GM12878 (cell line): Measurements from ENCODE around the gene CCIN. TPM values are rescaled to one million over a fixed set of nuclear protein-coding genes. Genes with fewer than 3 reads are reported as not detected.

Experiments used
- IRF4 ChIP-seq: IDR thresholded peaks from 2 replicates; pipeline ENCODE4 v1.6.1; 2011; ENCODE audit warnings: low read depth, low read length
- JUNB ChIP-seq: IDR thresholded peaks from 2 replicates; pipeline ENCODE4 v1.6.1; 2016; ENCODE audit warnings: antibody characterized with exemption, mild to moderate bottlenecking
- SMC3 ChIP-seq: IDR thresholded peaks from 2 replicates; pipeline ENCODE4 v1.6.1; 2011; ENCODE audit warnings: low read length, improper control_type of control experiment, borderline replicate concordance
- polyA plus RNA-seq, 11 experiments: library from polyadenylated mRNA; depleted of rRNA in 4 of 11; unstranded in 6 of 11; stranded (reverse) in 5 of 11; fragments of >200 nt; fragmentation: Nextera tagmentation in 4 of 11; fragmentation: Illumina TruSeq in 1 of 11; extraction: Ambion mirVana in 4 of 11; extraction: Trizol in 1 of 11; gene quantifications; 1 replicate in 1 of 11; 2 replicates in 10 of 11; pipeline versions ENCODE4 v1.2.1 to v1.2.3, GENCODE V29; 2011 to 2016; ENCODE audit warnings: inconsistent platforms in 2 of 11, missing spikeins in 2 of 11, low read depth in 1 of 11
- total RNA-seq, 4 experiments: library from RNA; depleted of rRNA in 3 of 4; stranded (reverse); fragments of >200 nt in 3 of 4; fragmentation: Illumina TruSeq in 1 of 4; extraction: Trizol in 1 of 4; gene quantifications; 2 replicates each; pipeline versions ENCODE4 v1.2.1 to v1.2.3, GENCODE V29; 2013 to 2021
- TF ChIP-seq, protein P1 (sequence below): fragments of 450-650 bp; IDR thresholded peaks from 2 replicates; pipeline ENCODE4 v1.6.1; 2017; ENCODE audit warnings: antibody characterized with exemption, mild to moderate bottlenecking, moderate library complexity
- TF ChIP-seq, protein P2 (sequence below): fragments of 450-650 bp; IDR thresholded peaks from 2 replicates; pipeline ENCODE4 v1.6.1; 2017; ENCODE audit warnings: mild to moderate bottlenecking, low read depth, inconsistent platforms; ENCODE audit not compliant: poor library complexity, severe bottlenecking
- TF ChIP-seq, protein P3 (sequence below): fragments of 150-350 bp; IDR thresholded peaks from 2 replicates; pipeline ENCODE4 v1.6.1; 2016; ENCODE audit warnings: low read depth, low read length
- TF ChIP-seq, protein P4 (sequence below): fragments of 150-350 bp; IDR thresholded peaks from 2 replicates; pipeline ENCODE4 v1.6.1; 2014; ENCODE audit warnings: mild to moderate bottlenecking, low read depth, low read length

The CCIN gene
- total and polyA plus RNA-seq, 10 of the 15 experiments (the other 5 are each of a cell fraction or from before 2014, with no cell fraction given) = not detected

DNA sequence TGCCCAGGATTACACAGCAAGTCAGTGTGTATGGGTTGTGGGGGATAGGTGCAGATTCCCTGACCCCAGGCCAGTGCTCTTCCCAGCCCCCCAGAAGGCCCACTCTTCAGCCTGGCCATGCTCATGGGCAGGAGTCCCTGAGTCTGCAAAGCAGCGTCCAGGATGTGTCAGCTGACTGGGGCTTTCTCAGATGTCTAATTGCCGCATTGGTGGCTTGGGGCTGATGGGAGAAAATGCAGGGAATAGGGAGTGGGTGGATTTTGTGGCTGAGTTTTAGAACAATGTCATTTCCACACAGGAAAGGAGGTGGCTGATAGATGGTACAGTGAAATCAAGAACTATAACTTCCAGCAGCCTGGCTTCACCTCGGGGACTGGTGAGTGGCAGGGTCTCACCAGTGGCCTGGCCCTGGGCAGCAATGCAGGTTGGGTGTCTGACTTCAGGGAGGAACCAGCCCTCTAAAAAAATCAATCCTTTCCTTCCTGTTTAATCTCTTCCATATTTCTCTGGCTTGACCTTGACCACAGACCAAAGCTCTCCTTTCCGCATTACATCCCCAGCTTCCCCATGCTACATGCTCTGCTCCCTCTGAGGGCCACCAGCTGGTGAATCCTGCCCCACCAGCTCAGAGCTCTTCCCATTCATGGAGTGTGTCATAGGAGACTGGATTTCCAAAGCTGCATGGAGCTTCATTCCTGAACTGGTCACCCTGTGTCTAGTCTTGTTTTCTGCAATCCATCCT is 18.4 kb upstream of the CCIN start (continued):
- TF ChIP-seq, protein P1, sequence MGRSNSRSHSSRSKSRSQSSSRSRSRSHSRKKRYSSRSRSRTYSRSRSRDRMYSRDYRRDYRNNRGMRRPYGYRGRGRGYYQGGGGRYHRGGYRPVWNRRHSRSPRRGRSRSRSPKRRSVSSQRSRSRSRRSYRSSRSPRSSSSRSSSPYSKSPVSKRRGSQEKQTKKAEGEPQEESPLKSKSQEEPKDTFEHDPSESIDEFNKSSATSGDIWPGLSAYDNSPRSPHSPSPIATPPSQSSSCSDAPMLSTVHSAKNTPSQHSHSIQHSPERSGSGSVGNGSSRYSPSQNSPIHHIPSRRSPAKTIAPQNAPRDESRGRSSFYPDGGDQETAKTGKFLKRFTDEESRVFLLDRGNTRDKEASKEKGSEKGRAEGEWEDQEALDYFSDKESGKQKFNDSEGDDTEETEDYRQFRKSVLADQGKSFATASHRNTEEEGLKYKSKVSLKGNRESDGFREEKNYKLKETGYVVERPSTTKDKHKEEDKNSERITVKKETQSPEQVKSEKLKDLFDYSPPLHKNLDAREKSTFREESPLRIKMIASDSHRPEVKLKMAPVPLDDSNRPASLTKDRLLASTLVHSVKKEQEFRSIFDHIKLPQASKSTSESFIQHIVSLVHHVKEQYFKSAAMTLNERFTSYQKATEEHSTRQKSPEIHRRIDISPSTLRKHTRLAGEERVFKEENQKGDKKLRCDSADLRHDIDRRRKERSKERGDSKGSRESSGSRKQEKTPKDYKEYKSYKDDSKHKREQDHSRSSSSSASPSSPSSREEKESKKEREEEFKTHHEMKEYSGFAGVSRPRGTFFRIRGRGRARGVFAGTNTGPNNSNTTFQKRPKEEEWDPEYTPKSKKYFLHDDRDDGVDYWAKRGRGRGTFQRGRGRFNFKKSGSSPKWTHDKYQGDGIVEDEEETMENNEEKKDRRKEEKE = no peak
- TF ChIP-seq IRF4 (no peak), SMC3 (no peak), JUNB (no peak)
- TF ChIP-seq, protein P2, sequence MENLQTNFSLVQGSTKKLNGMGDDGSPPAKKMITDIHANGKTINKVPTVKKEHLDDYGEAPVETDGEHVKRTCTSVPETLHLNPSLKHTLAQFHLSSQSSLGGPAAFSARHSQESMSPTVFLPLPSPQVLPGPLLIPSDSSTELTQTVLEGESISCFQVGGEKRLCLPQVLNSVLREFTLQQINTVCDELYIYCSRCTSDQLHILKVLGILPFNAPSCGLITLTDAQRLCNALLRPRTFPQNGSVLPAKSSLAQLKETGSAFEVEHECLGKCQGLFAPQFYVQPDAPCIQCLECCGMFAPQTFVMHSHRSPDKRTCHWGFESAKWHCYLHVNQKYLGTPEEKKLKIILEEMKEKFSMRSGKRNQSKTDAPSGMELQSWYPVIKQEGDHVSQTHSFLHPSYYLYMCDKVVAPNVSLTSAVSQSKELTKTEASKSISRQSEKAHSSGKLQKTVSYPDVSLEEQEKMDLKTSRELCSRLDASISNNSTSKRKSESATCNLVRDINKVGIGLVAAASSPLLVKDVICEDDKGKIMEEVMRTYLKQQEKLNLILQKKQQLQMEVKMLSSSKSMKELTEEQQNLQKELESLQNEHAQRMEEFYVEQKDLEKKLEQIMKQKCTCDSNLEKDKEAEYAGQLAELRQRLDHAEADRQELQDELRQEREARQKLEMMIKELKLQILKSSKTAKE = no peak
- TF ChIP-seq, protein P3, sequence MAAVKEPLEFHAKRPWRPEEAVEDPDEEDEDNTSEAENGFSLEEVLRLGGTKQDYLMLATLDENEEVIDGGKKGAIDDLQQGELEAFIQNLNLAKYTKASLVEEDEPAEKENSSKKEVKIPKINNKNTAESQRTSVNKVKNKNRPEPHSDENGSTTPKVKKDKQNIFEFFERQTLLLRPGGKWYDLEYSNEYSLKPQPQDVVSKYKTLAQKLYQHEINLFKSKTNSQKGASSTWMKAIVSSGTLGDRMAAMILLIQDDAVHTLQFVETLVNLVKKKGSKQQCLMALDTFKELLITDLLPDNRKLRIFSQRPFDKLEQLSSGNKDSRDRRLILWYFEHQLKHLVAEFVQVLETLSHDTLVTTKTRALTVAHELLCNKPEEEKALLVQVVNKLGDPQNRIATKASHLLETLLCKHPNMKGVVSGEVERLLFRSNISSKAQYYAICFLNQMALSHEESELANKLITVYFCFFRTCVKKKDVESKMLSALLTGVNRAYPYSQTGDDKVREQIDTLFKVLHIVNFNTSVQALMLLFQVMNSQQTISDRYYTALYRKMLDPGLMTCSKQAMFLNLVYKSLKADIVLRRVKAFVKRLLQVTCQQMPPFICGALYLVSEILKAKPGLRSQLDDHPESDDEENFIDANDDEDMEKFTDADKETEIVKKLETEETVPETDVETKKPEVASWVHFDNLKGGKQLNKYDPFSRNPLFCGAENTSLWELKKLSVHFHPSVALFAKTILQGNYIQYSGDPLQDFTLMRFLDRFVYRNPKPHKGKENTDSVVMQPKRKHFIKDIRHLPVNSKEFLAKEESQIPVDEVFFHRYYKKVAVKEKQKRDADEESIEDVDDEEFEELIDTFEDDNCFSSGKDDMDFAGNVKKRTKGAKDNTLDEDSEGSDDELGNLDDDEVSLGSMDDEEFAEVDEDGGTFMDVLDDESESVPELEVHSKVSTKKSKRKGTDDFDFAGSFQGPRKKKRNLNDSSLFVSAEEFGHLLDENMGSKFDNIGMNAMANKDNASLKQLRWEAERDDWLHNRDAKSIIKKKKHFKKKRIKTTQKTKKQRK = no peak
- TF ChIP-seq, protein P4, sequence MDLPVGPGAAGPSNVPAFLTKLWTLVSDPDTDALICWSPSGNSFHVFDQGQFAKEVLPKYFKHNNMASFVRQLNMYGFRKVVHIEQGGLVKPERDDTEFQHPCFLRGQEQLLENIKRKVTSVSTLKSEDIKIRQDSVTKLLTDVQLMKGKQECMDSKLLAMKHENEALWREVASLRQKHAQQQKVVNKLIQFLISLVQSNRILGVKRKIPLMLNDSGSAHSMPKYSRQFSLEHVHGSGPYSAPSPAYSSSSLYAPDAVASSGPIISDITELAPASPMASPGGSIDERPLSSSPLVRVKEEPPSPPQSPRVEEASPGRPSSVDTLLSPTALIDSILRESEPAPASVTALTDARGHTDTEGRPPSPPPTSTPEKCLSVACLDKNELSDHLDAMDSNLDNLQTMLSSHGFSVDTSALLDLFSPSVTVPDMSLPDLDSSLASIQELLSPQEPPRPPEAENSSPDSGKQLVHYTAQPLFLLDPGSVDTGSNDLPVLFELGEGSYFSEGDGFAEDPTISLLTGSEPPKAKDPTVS = no peak
